RWPE2 (cell line): ENCODE data around the gene ABHD16B.

Experiments
- ATAC-seq: fragments of 200-7000 bp; cut with Tn5 transposase; 3 replicates; pipeline ENCODE4 v1.9.1; 2021; ENCODE audit warnings: low read depth
- DNase-seq: peaks from one replicate; pipeline ENCODE4 v3.0.0-alpha.2; 2020; ENCODE audit warnings: low spot score
- H3K27ac ChIP-seq: fragments of 450-650 bp; 2 replicates; pipeline ENCODE4 v1.5.1; 2017; ENCODE audit warnings: mild to moderate bottlenecking; ENCODE audit not compliant: poor library complexity, severe bottlenecking
- H3K27me3 ChIP-seq: fragments of 250-450 bp; sonication (Bioruptor Pico); 2 replicates; pipeline ENCODE4 v1.5.1; 2021; ENCODE audit warnings: mild to moderate bottlenecking, moderate library complexity; ENCODE audit not compliant: insufficient read depth, poor library complexity, severe bottlenecking
- H3K36me3 ChIP-seq: fragments of 250-450 bp; sonication (Bioruptor Pico); 2 replicates; pipeline ENCODE4 v1.5.1; 2020; ENCODE audit warnings: low read depth, mild to moderate bottlenecking, moderate library complexity
- H3K4me1 ChIP-seq: fragments of 250-450 bp; sonication (Bioruptor Pico); 2 replicates; pipeline ENCODE4 v1.5.1; 2021; ENCODE audit warnings: mild to moderate bottlenecking, moderate library complexity; ENCODE audit not compliant: insufficient read depth, poor library complexity, severe bottlenecking
- H3K4me3 ChIP-seq: fragments of 250-450 bp; sonication (Bioruptor Pico); 2 replicates; pipeline ENCODE4 v1.5.1; 2021; ENCODE audit warnings: mild to moderate bottlenecking, moderate library complexity; ENCODE audit not compliant: severe bottlenecking
- H3K9me3 ChIP-seq: fragments of 250-450 bp; sonication (Bioruptor Pico); 2 replicates; pipeline ENCODE4 v1.5.1; 2021; ENCODE audit warnings: mild to moderate bottlenecking, moderate library complexity; ENCODE audit not compliant: severe bottlenecking
- TF ChIP-seq, protein P1 (sequence below): fragments of 450-650 bp; IDR thresholded peaks from one replicate; pipeline ENCODE4 v1.5.1; 2017; ENCODE audit warnings: mild to moderate bottlenecking, moderate library complexity; ENCODE audit not compliant: poor library complexity, severe bottlenecking

Gene ABHD16B

DNA sequence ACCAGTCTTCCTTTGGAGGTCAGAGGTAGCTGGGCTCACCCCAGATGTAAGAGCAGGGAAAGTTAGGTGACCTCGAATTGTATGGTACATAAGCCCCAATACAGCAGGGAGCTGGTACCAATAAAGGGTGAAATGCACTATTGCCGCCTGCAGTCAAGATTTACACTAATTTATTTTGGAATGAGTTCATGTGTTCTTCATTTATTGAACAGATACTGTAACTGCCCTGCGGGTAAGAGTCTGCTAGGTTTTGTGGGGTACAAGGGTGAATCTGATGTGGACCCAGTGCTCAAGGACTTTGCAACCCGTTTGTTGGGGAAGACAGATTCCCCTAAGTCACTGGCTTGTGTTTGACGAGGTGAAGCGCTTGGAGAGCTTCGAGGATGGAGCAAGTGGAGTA, 31.1 kb downstream of the ABHD16B start:
- ATAC-seq: no peak
- Histone ChIP-seq H3K27ac (peak overlapping the region; percentile 82), H3K27me3 (no peaks in the 10 kb centered on the region), H3K4me3 (no peak overlapping the region), H3K36me3 (peaks cover 46% of the 10 kb centered on the region), H3K9me3 (no peaks in the 10 kb centered on the region), H3K4me1 (peaks cover 29% of the 10 kb centered on the region)
- DNase-seq: no peak
- TF ChIP-seq, protein P1, sequence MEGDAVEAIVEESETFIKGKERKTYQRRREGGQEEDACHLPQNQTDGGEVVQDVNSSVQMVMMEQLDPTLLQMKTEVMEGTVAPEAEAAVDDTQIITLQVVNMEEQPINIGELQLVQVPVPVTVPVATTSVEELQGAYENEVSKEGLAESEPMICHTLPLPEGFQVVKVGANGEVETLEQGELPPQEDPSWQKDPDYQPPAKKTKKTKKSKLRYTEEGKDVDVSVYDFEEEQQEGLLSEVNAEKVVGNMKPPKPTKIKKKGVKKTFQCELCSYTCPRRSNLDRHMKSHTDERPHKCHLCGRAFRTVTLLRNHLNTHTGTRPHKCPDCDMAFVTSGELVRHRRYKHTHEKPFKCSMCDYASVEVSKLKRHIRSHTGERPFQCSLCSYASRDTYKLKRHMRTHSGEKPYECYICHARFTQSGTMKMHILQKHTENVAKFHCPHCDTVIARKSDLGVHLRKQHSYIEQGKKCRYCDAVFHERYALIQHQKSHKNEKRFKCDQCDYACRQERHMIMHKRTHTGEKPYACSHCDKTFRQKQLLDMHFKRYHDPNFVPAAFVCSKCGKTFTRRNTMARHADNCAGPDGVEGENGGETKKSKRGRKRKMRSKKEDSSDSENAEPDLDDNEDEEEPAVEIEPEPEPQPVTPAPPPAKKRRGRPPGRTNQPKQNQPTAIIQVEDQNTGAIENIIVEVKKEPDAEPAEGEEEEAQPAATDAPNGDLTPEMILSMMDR: no peak

DNA sequence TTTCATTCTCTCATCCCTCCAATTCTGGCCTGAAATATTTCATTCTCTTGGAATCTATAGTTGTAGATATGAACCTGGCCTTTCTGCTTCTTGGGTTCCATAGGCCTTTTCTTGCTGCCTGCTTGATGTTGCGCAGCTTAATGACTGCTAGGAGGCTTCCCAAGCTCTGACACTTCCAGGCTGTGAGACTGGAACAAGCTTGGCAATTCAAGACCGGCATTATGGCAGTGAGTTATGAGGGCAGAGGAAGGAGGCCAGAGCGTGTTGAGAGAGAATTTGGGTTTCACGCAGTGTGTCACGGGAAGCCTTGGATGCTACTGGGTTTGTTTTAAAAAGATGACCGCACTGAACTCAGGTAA, 32.7 kb downstream of the ABHD16B start:
- peaks cover 53% of the 10 kb centered on the region for H3K36me3 ChIP-seq
- H3K27me3 ChIP-seq: no peaks in the 10 kb centered on the region
- H3K9me3 ChIP-seq: no peaks in the 10 kb centered on the region
- peaks cover 27% of the 10 kb centered on the region for H3K4me1 ChIP-seq
- DNase-seq: no peak
- peak overlapping the region; percentile 82 for H3K27ac ChIP-seq
- TF ChIP-seq, protein P1: no peak
- no peak; the same call in 2 of the 3 replicates for ATAC-seq
- peak overlapping the region; percentile 38 for H3K4me3 ChIP-seq

DNA sequence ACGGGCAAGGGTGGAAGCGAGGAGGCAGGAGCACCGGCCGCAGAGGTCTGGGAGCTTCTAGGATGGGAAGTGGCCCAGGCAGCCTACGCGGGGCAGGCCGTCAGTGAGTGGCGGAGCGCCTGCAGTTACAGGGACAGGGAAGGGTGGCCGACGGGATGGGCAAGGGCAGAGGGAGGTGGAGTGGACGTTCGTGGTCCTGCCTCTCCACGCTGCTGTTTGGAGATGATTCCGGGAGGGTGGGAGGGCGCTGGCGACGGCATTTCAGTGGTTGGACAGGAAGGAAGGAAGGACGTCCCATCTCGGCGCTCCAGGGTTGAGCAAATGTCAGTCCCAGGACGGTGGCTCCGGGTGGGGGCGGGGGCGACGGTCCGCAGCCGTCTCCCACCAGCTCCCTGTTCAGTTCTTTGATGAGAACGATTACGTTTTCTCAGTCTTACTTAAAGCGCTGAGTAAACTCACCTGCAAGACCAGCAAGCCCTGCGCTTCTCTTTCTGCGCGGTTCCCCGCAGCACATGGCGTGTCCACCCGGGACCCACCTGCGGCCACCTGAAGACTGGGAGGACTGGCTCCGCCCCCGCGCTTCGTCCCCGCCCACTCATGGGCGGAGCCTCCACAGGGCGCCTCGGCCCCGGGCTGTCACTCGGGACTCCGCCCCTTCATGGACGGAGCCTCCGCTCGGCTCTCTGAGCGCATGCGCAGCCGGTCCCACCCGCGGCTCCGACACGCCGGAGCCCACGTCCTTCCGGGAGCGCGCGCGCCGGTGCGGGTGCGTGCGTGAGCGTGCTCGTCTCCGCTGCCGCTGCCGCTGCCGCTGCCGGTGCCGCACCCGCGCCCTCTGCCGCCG, 33.3 kb downstream of the ABHD16B start, which contains the start of gene DNAJC5:
TSS of gene DNAJC5 (plus strand) at position 769 of the 844 bp plus-strand sequence. CDS start 33,220 bp downstream, outside the sequence.
- TF ChIP-seq, protein P1: no peak
- H3K4me3 ChIP-seq: peak within 1 kb of the TSS; percentile 38
- DNase-seq: peak; percentile 100
- ATAC-seq: peak; percentile 79
- H3K36me3 ChIP-seq: peaks cover 53% of the 10 kb centered on the region
- H3K27me3 ChIP-seq: no peaks in the 10 kb centered on the region
- H3K9me3 ChIP-seq: no peaks in the 10 kb centered on the region
- peaks cover 21% of the 10 kb centered on the region for H3K4me1 ChIP-seq
- peak within 1 kb of the TSS; percentile 82 for H3K27ac ChIP-seq

DNA sequence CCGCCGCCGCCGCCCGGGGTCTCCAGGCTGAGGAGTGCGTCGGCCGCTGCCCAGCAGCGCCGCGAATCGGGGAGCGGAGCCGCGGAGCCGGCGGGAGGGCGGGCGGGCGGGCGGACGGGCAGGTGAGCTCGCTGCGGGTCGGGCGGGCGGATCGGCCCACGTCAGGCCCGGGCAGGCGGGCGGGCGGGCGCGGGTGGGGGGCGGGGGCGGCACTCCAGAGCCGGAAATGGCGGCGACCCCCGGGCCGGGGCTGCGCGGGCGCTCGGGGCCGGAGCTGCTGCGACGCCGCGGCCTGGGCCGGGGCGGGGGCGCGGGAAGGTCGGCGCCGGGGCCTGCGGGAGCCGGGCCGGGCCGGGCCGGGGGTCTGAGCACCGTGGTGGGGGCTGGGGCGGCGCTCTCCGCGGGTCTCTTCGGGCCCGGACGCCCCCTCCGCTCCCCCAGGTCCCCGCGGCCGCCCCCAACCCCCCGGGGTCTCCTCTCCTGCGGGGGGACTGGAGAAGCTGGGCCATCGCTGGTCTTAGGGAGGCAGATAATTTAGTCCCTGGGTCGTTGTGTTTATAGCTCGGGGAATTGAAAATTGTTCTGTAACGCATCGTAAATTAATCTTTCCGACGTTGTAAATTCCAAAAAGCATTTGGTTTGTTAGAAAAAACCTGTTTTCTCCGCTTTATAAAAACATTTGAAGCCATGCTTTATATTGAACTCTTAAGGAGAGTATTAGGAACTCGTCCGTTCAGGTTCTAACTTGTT, 34.1 kb downstream of the ABHD16B start:
- ATAC-seq (no peak), DNase-seq (no peak)
- peaks cover 45% of the 10 kb centered on the region for H3K36me3 ChIP-seq
- TF ChIP-seq, protein P1: peak; percentile 32
- H3K9me3 ChIP-seq: no peaks in the 10 kb centered on the region
- H3K4me3 ChIP-seq: peak overlapping the region; percentile 38
- no peaks in the 10 kb centered on the region for H3K27me3 ChIP-seq
- H3K4me1 ChIP-seq: peaks cover 13% of the 10 kb centered on the region
- H3K27ac ChIP-seq: peak overlapping the region; percentile 82
